ENCODE measurements around the gene GCFC2.
"Not testable (repeated sequence)": the region's sequence is repeated elsewhere in the genome, so short reads cannot be mapped to it uniquely, and the experiment has no call there.

Gene GCFC2

GRCh38 chr2:75710577-75711253 lies at the start of gene GCFC2:
Gene GCFC2 (minus strand): TSS chr2:75710915. CDS start chr2:75710855, 60 bp downstream.
- peak; percentile 78 to 79 for DNase-seq (ENCODE audit: low read depth in 2 of 2)

- no peak for DNase-seq (ENCODE audit: low read depth in 2 of 2)
Observed at GRCh38 chr2:75752828-75753227, 42.1 kb upstream of the GCFC2 start.

- DNase-seq (ENCODE audit: low read depth in 2 of 2) = no peak
Observed at GRCh38 chr2:75751824-75752468, 41.2 kb upstream of the GCFC2 start.

- no peak for DNase-seq (ENCODE audit: low read depth in 2 of 2)
Observed at GRCh38 chr2:75751360-75751759, 40.6 kb upstream of the GCFC2 start.

GRCh38 chr2:75737961-75738360 lies 27.2 kb upstream of the GCFC2 start:
- DNase-seq (ENCODE audit: low read depth in 2 of 2) = no peak

GRCh38 chr2:75736276-75736675 lies 25.6 kb upstream of the GCFC2 start:
- no peak for DNase-seq (ENCODE audit: low read depth in 2 of 2)

- no peak for DNase-seq (ENCODE audit: low read depth in 2 of 2)
Observed at GRCh38 chr2:75729861-75730260, 19.1 kb upstream of the GCFC2 start.

GRCh38 chr2:75728614-75729419 lies 18.1 kb upstream of the GCFC2 start:
- DNase-seq (ENCODE audit: low read depth in 2 of 2) = no peak

GRCh38 chr2:75722687-75723086 lies 12.0 kb upstream of the GCFC2 start:
- no peak for DNase-seq (ENCODE audit: low read depth in 2 of 2)

GRCh38 chr2:75720525-75720924 lies 9.8 kb upstream of the GCFC2 start:
- no peak for DNase-seq (ENCODE audit: low read depth in 2 of 2)

GRCh38 chr2:75719616-75720015 lies 8.9 kb upstream of the GCFC2 start:
- DNase-seq (ENCODE audit: low read depth in 2 of 2) = no peak

- DNase-seq (ENCODE audit: low read depth in 2 of 2) = no peak
Observed at GRCh38 chr2:75716406-75716805, 5.7 kb upstream of the GCFC2 start.

- DNase-seq (ENCODE audit: low read depth in 2 of 2) = not testable (repeated sequence)
Observed at GRCh38 chr2:75711590-75711989, 875 bp upstream of the GCFC2 start.

- no peak for DNase-seq (ENCODE audit: low read depth in 2 of 2)
Observed at GRCh38 chr2:75710220-75710576, 517 bp downstream of the GCFC2 start.

- DNase-seq (ENCODE audit: low read depth in 2 of 2) = no peak
Observed at GRCh38 chr2:75709297-75709696, 1.4 kb downstream of the GCFC2 start.

- no peak for DNase-seq (ENCODE audit: low read depth in 2 of 2)
Observed at GRCh38 chr2:75707901-75708300, 2.8 kb downstream of the GCFC2 start.

GRCh38 chr2:75705921-75706320 lies 4.8 kb downstream of the GCFC2 start:
- no peak for DNase-seq (ENCODE audit: low read depth in 2 of 2)

GRCh38 chr2:75703589-75704287 lies 7.0 kb downstream of the GCFC2 start:
- no peak for DNase-seq (ENCODE audit: low read depth in 2 of 2)

- no peak for DNase-seq (ENCODE audit: low read depth in 2 of 2)
Observed at GRCh38 chr2:75702593-75702992, 8.1 kb downstream of the GCFC2 start.

- DNase-seq (ENCODE audit: low read depth in 2 of 2) = no peak
Observed at GRCh38 chr2:75698918-75699317, 11.8 kb downstream of the GCFC2 start.

GRCh38 chr2:75688196-75688595 lies 22.5 kb downstream of the GCFC2 start:
- DNase-seq (ENCODE audit: low read depth in 2 of 2) = no peak

- not testable (repeated sequence) for DNase-seq (ENCODE audit: low read depth in 2 of 2)
Observed at GRCh38 chr2:75683430-75683829, 27.3 kb downstream of the GCFC2 start.

Data from stimulated activated CD8-positive, alpha-beta memory T cell treated with anti-CD3 and anti-CD28 coated beads, Interleukin-2, amount 100 ng/mL, for 48 hours (primary cell).